HG03378 (cell line): ENCODE data around the gene SLC66A2.
"Not testable (repeated sequence)": the region's sequence is repeated elsewhere in the genome, so short reads cannot be mapped to it uniquely, and the experiment has no call there.

ENCODE experiments used
- ATAC-seq: cut with Tn5 transposase; IDR thresholded peaks from one replicate; pipeline ENCODE4 v1.9.1; 2021; ENCODE audit warnings: mild to moderate bottlenecking, moderate library complexity; ENCODE audit not compliant: unreplicated experiment

Gene SLC66A2

GRCh38 chr18:79971211-79971952, 19.9 kb upstream of the SLC66A2 start:
- ATAC-seq, result no peak

GRCh38 chr18:79970419-79971133, 19.1 kb upstream of the SLC66A2 start:
- ATAC-seq, result no peak

DNA sequence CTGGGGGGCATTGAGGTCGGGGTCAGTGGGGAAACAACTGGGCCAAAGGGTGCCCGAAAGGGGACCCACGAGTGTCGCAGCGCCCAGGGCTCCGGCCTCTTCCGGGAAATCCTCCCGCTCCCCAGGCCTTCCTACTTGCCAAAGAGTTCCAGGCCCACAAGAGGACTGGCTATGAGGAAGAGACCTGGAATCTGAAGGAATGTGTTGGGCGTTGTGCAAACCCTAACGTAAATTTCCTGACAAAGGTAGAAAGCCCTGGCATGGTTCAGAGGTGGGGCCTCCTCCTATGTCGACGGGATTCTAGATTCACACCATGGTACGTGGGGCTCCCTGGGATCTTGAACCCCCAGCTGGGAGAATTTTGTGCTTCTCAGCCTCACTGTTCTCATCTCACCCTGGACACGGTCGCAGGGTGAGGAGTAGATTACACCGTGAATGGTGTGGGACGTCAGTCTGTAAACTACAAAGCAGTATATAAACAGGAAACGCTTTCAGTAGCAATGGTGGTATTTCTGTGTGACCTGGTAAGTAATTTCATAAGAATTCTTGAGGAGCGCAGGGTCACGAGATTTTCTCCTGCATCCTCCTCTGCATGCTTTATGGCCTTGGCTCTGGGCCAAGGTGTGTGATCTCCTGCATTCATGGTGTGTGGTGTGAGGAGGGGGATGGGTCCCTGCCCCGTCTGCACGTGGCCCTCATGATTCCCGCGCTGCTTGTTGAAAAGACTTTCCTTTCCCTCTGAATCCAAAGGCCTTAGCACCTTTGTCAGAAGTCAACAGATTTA, 13.9 kb upstream of the SLC66A2 start:
- no peak for ATAC-seq

GRCh38 chr18:79964330-79965118, 13.1 kb upstream of the SLC66A2 start, which contains the start of gene HSBP1L1:
HSBP1L1 (plus strand) TSS chr18:79964643; CDS start chr18:79964736, 93 bp downstream.
- no peak for ATAC-seq

GRCh38 chr18:79963658-79964329, 12.3 kb upstream of the SLC66A2 start:
- ATAC-seq, result no peak

DNA sequence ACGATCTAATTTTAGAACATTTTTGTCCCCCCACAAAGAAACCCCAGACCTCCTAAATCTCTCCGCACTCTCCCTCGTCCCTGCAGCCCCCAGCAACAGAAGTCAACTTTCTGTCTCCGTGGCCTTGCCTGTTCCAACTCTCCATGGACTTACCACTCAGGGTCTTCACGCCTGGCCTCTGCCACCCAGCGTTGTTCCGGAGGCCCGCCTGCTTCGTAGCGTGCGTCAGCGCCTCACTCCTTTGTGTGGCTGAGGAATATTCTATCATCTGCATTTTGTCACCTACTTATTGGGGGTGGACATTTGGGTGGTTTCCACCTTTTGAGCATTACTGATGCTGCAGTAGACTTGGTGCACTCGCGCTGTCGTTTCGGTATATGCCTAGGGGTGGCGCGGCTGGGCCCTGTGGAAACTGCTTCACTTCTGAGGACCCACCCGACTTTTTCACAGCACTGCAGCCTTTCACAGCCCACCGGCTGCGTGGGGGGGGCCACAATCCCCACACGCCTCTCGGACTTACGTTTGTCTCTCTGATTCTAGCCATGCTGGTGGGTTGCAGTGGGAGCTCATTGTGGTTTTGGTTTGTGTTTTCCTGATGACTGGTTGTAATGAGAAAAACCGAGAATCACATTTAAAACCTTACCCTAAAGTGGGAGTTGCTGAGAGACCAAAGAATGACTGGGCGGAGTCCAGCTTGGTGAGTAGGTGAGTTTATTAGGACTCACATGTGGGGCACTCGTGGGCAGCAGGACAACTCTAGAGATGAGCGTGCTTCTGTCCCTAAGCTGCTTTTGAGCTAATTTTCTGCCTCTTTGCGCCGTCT, 11.6 kb upstream of the SLC66A2 start:
- ATAC-seq, result peak; percentile 61

DNA sequence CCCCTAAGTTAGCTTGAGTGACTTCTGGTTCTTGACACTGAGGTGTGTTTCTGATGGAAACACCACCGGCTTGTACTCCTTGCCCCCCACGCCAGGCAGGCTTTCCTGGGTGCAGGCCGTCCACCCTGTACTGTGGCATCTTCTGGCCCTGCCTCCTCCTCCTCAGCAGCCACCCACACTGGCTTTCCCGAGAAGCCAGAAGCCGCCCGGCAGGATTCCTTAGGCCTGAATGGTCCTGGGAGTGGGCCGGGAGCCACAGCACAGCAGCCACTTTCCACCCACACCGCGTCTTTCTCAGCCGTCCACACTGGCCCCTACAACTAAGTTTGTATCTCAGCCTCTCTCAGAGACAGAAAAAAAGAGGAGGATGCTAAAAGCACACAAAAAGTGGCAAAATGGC, 10.9 kb upstream of the SLC66A2 start:
- no peak for ATAC-seq

DNA sequence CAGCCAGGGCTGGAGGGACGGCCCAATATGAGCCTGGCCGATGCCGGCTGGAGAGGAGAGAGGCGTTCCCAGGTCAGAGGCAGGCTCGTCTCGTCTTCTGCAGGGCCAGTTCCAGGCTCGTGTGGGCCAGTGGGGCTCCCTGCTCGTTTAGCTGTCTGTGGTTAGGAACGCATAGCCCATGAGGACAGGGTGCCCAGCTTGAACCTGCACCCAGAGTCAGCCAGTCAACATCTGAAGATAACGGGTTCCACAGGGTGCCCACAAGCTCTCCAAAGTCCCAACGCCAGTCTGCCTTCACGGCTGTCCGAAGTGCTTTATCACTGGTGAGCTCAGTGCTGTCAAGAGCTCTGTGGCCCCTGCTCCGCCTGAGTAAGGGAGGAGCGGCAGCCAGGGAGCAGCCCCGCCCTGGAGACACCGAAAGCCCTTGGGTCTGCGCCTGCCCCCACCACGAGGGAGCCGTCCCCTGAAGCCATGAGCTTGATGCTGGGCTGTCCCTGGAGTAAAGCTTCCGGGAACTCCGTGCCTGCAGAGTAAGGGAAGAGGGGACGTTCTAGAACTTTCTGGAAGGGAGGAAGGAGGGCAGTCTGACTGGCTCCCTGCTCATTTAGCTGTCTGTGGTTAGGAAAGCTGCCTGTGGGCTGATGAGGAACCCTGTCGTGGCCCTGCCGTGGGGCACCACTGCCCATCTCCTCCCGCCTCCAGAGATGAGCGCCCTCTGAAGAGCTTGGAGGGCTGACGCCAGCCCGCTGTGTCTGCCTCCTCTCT, 10.3 kb upstream of the SLC66A2 start:
- ATAC-seq, result no peak

- no peak for ATAC-seq
Observed at GRCh38 chr18:79960921-79961526, 9.6 kb upstream of the SLC66A2 start.

- ATAC-seq, result not testable (repeated sequence)
Observed at GRCh38 chr18:79960161-79960801, 8.8 kb upstream of the SLC66A2 start.

DNA sequence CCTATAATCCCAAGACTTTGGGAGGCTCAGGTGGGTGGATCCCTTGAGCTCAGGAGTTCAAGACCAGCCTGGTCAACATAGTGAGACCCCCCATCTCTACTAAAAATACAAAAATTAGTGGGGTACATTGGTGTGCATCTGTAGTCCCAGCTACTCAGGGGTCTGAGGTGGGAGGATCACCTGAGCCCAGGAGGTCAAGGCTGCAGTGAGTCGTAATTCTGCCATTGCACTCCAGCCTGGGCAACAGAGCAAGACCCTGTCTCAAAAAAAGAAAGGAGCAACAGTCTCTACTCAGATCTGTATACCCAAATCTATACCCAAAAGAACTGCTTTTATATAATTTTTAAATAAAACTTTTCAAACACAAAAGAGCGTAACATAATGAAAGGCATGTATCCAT, 7.5 kb upstream of the SLC66A2 start:
- no peak for ATAC-seq

DNA sequence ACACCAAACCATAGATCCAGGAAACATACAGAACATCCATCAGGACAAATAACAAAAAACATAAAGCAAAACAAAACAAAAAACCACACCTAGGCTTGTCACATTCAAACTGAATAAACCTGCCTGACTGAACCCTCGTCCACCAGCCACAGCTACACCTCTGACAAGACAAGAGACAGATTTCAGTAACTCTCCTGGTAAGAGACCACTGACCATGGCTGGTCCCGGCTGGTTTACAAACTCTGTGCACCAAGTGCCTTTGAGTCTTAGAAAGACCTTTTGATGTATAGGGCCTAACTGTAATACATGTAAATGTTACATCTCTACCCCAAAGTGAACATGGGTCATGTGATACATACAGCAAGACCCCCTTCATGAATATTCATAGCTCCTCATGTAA, 4.8 kb upstream of the SLC66A2 start:
- no peak for ATAC-seq

GRCh38 chr18:79955302-79956075, 4.0 kb upstream of the SLC66A2 start:
- ATAC-seq, result no peak

GRCh38 chr18:79954791-79955190, 3.3 kb upstream of the SLC66A2 start:
- no peak for ATAC-seq

DNA sequence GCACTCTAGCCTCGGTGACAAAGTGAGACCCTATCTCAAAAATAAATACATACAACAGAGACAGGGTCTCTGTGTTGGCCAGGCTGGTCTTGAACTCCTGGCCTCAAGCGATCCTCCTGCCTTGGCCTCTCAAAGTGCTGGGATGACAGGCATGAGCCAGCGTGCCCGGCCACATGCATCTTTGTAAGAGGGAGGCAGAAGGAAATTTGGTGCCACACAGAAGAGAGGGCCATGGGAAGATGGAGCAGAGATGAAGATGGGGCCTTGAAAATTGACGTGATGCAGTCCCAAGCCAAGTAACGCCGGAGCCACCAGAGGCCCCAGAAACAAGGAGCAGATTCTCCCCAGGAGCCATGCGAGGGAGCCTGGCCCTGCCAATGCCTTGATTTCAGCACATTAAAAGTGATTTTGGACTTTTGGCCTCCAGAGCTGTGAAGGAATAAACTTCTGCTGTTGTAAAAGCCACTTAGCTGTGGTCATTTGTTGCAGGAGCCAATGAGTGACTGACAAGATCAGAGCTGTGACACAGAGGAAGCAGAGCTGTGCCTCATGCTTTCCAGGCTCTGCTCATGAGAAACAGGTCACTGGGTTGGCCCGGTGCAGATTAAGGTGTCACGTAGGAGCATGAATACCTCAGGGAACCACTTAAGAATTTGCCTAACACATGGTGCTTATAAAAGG, 2.7 kb upstream of the SLC66A2 start:
- no peak for ATAC-seq

DNA sequence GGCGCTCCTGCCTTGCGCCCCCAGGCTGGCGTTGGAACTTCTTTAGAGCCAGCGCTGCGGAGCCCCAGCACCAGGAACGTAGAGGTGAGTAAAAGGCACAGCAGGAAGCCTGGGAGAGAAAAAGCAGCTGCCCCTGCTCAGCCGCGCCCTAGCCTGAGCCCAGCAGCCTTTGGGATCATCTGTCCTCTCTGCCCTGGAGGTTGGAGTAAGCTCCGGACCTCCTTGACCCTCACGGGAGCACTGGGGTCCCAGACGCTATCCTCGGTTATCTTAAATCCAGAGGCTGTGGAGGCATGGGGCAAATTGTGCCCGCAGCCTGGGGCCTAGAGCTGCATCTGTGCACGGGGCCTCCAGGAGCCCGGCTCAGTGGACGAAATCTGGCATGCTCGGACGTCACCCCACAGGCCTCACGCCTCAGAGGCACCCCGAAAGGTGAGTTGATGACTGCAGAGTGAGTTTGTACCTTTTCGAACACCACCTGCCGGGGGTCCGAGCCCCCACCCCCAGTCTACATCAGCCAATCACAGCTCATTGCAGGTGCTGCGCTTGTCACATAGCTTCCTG, 1.6 kb upstream of the SLC66A2 start:
- ATAC-seq, result no peak
